Cerebellar nuclear complex (tissue), 1 donor: ENCODE measurements around the gene LRRC3C.
A peak's percentile ranks its signal among the peaks of the same experiment; 100 is the strongest.

ENCODE experiments used
- DNase-seq, 2 experiments: peaks; one replicate each; lab custom pipeline; 2025; lab: John Stamatoyannopoulos, UW

LRRC3C gene

DNA sequence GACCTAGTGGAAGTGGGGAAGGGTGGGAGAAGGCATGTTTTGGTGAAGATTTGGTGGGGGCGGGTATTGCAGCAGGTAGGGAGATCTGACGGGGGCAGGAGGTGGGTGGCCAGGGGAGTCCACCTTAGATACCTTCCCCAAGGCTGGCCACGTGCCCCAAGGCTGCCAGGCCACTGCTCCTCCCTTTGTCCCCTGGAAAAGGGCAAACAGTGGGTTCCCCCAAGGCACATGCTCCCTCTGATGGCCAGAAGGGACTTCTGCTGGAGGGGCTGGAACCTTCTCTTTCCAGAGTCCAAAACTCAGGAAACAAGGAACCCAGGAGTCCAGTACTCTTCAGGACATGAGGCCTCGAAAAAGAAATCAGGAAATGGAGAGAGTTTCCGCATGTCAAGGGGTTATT, 46.9 kb downstream of the LRRC3C start:
- no peak for DNase-seq

DNA sequence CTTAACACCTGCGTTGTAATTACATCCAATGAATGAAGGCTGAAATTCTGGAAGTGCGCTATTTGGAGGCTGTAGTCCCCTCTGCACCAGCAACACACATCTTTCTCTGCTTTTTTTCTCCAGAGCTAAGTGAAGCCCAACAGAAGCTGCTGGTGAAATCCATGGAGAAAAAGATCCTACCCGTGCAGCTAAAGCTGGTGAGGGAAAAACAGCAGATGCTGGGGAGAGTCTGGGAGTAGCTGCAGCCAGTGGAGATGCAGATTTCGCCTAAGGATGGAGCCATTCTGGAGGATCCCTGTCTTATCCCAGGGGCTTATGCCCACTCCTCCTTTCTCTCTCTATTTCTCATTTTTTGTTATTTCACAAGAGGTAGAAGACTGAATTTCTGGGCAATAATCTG, 48.3 kb downstream of the LRRC3C start:
- DNase-seq: no peak

DNA sequence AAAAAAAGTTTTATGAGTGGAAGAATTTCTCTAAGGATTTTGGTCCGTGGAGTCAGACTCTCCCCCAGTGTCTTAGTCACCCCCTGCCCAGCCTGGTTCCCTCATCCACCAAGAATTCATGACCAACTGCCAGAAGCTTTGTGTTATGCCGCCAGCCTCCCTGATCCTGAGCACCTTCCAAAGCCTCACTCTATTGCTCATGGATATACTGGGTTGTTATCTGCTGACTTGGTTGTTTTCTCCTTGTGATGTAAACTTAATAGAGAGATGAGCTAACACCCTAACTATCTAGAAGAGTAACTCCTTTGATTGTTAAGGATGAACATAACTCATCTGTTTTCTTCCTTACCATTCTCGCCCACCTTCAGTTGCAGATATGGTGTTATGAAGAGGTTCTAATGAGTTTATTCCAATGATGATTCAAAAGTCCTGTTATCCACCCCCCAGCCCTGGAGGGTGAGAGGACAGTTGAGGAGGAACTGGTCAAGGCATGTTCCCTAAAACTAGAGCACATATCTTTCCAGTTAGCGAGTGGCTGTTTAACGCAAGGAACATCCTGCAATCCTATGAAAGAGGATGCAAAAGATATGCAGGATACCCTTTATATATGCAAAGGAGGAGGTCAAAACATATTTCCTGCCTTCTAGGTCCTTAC, 51.6 kb downstream of the LRRC3C start:
- no peak for DNase-seq

DNA sequence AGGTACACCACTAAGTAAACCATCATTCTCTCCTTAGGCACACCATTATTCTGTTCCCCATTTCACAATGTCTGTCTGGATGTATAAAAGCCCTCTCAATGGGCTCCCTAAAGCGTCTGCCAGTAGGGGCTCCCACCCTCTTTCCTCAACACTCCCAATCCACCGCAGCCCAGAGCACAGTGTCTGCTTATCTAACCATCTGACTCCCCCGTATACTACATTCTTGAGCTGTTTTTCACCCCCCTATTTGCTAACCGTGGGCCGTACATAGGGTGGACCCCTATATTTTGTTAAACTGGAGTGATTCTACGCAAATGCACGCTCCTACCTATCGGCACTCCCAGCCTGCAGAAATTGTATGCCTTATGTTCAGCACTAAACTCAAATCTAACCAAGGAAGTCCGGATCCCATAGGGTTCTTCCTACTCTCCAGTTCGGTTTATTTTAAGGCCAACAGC, 52.4 kb downstream of the LRRC3C start:
- DNase-seq: no peak

DNA sequence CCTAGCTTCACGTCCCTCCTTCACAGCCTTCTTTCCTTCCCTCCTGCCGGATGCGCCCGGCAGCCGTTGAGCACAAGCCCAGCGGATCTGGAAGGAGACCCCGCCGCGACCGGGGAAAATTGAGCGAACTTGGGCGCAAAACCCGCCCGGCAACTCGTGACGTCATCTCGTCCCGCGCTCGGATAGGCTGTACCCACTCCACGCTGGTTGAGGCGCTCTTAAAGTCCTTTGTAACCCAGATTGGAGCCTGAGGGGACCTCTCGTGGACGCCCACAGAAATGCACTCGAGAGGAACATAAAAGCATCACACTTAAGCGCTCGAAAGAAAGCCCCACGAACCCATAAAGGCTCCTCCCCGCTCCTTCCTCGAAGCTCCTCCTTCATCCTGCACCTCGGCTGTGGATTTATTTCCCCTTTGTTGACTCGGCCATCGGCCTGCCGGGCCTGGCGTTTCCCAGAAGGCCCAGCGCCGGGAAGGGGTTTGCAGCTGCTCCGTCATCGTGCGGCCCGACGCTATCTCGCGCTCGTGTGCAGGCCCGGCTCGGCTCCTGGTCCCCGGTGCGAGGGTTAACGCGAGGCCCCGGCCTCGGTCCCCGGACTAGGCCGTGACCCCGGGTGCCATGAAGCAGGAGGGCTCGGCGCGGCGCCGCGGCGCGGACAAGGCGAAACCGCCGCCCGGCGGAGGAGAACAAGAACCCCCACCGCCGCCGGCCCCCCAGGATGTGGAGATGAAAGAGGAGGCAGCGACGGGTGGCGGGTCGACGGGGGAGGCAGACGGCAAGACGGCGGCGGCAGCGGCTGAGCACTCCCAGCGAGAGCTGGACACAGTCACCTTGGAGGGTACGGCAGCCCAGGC, 53.0 kb downstream of the LRRC3C start, which contains the start of gene PSMD3:
PSMD3 (plus strand) TSS at position 457 of the 856 bp plus-strand sequence; CDS start at position 621, 164 bp downstream.
- DNase-seq: peak; percentile 96 to 99

DNA sequence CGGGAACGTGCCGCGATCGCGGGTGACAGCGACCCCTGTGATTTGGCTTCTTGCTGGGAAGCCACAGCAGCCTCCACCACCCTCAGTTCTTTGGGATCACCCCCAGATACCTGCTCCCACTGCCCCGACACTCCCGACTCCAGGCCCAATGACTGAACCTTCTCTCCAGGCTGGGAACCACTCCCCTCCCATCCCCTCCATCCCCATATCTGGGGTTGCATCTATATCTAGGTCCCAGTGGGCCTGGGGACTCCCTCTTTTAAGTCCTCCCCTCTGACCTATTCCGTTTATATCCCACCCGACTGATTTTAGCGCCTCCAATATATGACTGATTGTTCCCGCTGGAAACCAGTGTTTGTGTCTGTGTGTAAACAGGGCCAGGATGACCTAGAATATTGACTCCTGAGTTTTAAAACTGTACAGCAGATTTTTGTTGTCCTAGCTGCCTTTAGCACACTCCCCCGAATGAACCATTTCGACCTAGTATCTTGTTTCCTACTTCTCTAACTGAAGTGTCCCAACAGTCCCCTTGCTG, 53.7 kb downstream of the LRRC3C start:
- no peak for DNase-seq

DNA sequence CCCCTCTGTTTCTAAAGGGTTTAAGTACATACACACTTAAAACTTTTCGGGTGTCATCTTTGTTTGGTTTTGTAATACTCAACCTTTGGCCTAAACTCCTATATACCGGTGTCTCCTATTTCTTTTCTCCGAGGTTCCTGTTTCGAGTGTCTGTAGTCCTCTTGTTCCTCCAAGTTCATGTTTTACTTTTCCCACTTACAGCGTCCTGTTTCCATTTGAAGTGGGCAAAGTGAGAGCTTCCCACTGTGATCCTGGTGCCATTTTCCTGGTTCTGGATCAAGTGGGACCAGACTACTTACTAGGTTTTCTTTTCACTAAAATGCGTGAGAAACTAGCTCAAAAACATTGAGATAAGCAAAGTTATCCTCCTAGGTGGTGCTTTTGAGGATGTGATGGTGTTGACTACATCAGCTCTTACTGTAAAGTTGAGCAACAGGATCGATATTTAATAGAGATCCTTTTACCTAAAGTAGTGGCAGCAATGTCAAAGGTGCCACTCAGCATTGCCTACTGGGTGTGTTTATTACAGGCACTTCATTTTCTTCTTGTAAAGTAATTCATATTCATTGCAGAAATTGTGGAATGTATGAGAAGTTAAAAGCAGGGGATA, 54.3 kb downstream of the LRRC3C start:
- DNase-seq: no peak

DNA sequence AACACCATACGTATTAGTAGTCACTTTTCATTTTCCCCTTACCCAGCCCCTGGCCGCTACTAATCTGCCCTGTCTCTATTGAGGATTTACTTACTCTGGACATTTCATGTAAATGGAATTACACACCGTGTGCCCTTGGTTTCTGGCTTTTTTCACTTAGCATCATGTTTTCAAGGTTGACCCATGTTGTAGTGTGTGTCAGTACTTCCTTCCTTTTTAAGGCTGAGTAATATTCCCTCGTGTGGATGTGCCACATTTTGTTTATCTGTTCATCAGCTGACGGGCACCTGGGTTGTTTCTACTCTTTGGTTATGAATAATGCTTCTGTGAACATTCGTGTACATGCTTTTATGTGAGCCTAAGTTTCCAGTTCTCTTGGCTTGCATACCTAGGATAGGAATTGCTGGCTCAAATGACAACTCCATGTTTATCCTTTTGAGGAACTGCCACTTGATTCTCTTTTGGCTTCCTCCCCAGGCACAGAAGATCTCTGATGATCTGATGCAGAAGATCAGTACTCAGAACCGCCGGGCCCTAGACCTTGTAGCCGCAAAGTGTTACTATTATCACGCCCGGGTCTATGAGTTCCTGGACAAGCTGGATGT, 60.8 kb downstream of the LRRC3C start:
- no peak for DNase-seq

DNA sequence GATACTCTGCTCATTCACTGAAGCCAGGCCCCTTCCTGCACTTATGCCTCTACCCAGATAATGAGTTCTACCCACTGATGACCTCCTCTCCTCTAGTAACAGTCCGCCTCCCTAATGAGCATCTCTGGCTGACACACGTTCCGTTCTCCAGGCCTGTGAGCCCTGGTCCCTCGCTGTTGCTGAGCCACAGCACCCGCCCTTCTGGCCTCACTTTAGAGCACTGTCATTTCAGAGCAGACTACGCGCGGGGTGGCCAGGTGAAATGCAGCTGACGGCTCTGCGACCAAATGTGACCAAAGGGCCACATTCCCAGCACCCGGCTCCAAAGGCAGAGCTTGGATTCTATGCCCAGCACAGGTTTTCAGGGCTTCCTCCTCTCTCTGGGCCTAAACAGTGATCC, 66.9 kb downstream of the LRRC3C start:
- DNase-seq: no peak
